NCI-H460 (cell line): ENCODE data around the gene ST3GAL3. TPM values are rescaled to one million over a fixed set of nuclear protein-coding genes. Genes with fewer than 3 reads are reported as not detected.

ENCODE experiments used
- DNase-seq: peaks from one replicate; pipeline ENCODE4 v3.0.0-alpha.2; 2016; ENCODE audit warnings: low read depth; ENCODE audit errors: extremely low read depth
- total RNA-seq: library from RNA; depleted of rRNA; stranded (reverse); fragments of >200 nt; shearing (Covaris generic); gene quantifications from 2 replicates; pipeline ENCODE4 v1.2.3, GENCODE V29; 2014

ST3GAL3 gene
- total RNA-seq, 1 experiment from 2014 or later: 12.6 TPM

DNA sequence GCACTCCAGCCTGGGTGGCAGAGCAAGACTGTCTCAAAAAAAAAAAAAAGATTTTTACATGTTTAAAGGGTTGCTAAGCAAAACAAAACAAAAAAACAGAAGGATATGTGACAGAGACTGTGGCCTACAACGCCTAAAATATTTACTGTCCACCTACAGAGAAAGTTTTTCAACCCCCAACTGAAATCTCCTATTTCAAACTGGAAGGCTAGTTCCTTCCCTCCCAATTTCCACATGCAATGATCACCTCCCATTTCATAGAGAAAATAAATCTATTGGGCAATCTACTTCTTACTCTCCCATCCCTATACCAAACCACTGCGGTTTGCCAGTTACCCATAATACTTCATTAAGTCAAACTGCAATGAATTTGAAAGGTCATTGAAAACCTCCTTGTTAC, 74.2 kb downstream of the ST3GAL3 start:
- no peak for DNase-seq

DNA sequence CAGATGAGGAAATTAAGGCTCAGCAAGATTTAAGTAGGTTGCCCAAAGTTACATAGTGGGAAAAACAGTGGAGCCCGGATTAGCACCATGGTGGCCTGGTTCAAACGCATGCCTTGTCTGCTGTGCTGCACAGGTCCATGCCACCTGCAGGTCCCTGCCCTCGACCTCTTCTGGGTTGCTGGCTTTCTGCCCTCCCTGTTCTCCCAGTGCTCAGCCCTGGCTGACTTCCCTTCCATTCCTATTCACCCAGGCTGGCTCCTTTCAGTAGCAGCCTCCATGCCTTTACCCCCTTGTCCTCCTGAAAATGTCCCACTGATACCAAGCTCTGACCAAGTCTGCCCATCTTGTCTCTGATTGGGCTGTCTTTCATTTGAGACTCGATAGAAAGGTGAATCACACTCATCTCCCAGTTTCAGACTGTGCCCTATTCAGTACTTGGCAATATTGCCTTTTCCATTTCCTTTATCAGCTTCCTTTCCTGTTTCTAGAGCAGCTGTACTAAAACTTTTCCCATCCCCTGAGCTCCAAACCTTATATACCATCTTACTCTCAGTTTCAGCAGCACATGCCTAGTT, 75.8 kb downstream of the ST3GAL3 start:
- no peak for DNase-seq

DNA sequence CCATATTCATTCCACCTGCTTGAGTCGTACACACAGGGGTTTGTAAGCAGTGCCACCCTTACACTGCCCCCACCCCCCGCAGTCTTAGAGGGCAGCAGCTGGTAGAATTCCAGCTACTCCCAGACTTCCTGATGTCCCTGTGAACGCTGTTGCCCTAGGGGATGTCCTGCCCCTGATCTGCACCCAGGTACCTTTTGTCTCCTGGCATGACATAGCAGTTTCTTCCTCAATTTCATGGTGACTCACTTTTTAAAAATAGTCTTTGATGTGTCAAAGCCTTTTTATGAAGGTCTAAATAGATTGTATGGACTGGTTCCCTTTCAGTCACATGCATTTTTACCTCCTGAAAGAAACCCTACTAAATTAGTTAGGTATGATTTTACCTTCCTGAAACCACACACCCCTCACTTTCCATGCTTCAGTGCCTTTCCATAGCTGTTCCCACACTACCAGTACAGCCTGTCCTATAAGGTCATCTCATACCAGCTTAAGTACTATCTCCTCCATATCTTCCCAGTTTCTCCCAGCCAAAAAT, 76.4 kb downstream of the ST3GAL3 start:
- no peak for DNase-seq

DNA sequence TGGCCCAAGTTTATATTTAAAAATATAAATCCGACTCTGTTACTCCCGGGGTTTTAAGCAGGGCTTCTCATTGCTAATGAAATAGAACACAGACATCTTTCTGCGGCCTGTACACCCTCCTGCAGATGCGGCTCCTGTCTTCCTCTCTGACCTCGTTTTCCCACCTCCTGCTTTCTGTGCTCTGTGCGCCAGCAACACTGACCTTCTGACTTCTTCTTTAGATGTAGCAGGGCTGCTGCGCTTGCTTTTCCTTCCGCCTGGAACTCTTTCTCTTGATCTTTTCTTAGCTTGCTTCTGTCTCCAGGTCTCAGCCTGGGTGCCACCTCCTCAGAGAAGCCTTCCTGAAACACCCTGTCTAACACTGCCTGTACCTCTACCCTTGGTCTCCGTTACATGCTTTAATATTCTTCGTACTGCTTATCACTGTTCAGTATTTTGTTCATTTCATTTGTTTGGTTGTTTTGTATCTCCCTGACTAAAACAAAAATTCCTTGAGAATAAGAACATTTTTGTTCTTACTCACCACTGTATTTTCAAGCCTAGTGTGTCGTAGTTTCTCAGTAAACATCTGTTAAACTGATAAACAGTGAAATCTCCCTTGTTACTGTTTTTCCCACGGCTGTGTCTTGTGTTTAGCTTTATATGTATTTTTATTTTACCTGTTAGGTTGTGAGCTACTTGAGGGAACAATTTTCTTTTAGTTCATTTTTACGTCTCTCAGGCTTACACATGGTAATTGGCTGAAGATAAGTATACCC, 79.0 kb downstream of the ST3GAL3 start:
- no peak for DNase-seq

DNA sequence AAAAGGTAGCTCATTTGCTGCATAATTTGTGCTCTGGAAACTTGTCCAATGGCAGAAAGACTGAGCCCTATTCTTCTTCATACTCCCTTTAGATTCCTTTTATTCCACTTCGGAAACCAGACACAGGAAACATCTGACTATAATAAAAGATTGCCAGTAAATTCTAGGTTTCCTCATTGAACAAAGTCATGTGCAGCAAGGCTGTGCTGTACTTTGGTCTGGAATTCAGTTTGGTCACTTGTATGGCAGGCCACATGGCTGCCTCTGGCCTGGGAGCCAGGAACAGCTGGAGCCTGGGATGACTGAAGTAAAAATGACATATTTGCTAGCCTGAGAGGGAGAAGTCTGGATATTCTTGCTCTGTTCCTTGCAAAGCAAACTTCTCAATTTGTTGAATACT, 79.6 kb downstream of the ST3GAL3 start:
- no peak for DNase-seq

DNA sequence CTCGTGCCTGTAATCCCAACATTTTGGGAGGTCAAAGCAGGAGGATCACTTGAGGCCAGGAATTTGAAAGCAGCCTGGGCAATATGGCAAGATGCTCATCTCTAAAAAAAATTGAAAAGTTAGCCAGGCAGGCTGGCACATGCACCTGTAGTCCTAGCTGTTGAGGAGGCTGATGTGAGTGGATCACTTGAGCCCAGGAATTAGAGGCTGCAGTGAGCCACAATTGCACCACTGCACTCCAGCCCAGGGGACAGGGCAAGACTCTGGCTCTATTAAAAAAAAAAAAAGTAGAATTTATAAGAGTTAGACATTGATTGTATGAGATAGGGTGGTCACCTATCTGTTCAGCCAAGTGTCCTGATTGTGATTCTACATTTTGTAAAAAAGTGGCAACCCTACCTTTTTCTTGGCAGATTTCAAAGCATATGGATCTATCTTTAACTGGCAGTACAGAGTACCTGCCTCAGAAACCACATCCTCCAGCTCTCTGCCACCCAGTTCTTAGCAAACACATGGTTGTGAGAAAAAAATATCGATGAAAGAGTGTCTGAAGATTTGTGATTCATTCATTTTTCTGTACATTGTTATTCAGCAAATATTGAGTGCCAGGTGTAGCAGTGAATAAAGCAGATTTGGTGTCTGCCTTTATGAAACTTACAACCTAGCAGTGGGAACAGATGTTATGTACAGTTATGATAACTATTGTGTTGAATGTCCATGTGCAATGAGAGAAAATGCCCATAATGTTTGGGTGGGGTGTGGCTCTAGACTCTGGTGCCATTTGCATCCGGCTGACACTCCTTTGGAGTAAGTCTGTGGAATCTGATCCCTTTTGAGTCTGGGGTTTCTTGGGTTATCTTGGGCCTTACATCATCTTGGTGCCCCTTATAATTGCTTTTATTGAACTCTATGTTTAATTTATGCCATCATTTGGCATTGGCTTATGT, 82.5 kb downstream of the ST3GAL3 start:
- DNase-seq: no peak

DNA sequence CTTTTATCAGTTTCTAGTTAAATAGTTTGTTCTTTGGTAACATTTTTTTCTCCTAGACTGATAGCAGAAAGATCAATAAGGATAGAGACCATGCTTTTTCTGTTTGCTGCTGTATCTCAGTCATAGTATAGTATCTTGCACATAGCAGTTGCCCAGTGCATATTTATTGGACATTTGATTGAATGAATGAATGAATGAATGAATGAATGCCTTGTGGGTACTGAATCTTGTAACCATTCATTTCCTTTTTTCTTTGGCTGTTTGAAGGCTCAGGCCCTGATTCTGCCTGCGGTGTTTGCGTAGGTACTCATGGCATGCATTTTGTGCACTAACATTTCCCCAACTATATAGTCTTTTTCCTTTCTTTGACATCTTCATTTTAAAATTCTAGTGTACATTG, 83.9 kb downstream of the ST3GAL3 start:
- no peak for DNase-seq

DNA sequence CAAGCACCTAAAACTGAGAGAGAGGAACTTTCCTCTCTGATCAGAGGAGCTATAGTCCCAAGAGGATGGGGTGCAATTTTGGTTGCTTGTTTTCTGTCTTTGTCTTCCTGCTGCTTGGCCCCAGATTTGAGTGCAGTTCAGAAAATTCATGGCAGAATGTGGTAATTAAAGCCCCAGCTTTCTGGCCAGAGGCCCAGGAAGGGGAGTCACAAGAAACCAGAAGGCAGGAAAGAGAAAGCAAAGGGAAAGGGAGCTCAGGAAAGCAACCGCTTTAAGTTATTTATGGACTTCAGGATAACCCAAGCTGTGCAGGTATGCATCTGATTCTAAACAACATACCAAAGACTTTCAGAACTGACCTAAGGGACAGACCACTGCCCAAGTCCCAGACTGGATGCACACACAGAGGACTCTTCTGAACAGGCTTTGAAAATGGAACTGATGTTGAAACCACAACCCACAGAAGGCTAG, 88.8 kb downstream of the ST3GAL3 start:
- no peak for DNase-seq

DNA sequence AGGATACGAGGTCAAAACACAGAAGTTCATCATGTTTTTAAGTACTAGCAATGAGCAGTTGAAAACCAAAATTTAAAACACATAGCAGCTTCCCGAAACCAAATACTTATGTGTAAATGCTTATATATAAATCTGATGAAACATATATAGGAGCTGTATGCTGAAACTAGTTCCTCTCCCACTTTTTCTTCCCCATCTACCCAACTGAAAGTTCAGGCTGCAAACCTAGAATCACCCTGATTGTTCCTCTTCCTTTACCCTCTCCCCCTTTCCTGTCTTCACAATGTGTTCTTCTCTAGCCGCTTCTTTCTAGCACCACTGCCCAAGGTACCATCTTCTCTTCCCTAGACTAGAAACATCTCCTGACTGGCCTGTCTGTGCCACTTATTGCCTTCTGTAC, 90.6 kb downstream of the ST3GAL3 start:
- DNase-seq: no peak

DNA sequence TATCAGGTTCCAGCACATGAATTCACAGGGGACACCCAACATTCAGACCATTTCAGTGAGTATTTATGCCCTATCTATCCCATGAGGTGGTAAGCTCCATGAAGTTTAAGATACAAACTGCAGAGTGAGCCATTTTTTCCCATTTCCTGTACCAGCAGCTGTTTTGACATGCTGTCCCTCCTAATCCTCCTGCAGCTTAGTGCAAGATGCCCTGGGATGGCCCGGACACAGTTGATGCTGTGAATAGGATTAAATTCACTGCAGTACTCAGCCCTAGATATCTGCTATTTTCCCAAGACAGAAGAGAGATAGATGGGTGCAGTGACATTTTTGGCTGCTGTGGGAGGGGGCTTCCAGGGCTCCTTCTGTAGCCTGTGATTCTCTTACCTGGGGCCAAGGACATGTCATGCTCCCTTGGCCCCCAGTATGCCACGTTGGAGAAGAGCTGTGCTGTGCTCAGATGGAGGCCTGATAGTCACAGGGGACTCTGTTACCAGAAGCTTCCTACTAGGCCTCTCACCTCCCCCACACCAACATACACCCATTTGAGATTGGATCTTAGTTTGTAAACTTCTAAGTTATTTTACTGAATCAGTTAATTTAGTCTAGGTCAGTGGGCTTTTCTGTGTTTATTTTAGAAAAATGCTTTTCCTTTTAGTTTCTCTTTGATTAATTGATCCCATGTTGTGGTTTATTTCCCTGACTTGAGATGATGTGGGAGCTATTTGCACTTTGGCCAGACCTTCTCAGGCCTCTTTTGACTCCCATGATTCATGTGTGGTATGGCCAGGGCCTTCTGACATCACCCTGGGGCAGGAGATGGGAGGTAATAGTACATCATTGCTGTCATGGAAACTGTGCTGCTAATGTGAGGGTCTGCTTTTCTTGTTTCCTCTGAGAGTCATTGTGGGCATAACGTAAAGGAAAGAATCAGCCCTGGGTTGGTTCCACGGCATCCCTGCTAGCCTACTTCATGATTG, 92.6 kb downstream of the ST3GAL3 start:
- DNase-seq: no peak

DNA sequence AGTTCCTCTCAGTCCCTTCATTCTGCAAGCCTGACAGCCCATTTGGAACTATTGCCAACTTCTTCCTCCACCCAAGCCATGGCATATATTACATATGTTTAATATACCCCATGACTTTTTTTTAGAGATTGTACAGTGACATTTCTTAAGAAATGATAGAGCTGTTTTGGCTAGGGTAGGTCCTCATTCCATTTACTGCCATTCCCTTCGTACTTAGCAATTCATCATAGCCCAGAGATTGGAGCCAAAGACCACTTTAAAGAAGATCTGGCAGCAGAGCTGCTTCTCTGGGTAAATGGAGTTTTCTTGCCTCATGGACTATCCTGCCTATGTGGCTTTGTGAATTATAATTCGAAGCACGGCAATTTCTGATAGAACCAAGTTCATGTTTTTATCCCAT, 93.4 kb downstream of the ST3GAL3 start:
- no peak for DNase-seq

DNA sequence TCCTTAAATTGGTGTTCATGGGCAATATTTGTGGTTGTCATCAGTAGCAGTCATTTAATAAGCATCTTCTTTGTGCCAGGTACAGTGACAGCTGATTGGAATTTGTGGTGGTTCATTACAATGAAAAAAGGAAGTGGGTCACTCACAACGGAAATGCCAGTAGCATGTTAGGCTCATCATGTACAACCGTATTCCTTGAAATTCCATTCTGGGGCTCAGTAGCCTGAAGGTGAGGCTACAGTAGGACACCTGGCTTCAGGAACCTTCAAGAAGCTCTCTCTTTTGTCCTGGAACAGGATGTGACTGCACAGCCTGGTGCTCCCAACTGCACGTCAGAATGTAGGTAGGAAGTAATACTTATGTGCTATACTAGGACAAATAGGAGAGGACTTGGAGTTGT, 93.9 kb downstream of the ST3GAL3 start:
- DNase-seq: no peak

DNA sequence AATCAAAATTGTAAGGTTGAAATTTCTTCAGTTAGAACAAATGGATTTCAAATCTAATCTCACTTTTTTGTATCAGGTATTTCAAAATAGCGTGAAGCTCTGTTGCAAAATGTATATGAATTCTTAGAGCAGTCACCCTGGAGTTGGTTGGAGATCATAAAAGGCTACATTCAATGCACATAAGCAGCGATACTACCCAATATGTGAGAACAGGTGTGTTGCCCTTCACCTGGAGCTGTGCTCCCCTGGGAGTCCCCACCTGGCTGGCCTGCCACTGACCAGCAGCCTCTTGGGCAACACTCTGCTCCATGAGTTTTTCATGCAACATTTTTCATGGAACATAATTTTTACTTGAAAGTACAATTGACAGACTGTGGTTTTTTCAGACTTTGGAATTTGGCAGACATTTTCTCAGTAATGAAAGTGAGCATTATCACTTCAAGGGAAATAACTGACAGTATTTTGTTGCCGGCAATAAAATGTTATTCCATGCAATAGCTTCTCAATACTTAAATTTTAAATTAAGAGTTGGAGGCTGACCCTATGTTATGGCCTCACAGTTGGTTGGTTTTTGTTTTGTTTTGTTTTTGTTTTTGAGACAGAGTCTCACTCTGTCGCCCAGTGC, 95.1 kb downstream of the ST3GAL3 start:
- no peak for DNase-seq

DNA sequence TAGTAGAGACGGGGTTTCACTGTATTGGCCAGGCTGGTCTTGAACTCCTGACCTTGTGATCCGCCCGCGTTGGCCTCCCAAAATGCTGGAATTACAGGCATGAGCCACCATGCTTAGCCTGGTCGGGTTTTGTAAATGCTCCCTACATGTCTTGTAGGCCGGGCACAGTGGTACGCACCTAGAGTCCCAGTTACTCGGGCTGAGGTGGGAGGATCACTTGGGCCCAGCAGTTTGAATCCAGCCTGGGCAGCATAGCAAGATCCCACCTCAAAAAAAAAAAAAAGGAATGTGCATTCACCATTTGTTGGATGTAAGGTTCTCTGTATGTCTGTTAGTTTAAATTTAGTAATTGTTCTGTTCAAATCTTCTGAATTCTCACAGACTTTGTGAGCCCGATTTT, 95.8 kb downstream of the ST3GAL3 start:
- no peak for DNase-seq

DNA sequence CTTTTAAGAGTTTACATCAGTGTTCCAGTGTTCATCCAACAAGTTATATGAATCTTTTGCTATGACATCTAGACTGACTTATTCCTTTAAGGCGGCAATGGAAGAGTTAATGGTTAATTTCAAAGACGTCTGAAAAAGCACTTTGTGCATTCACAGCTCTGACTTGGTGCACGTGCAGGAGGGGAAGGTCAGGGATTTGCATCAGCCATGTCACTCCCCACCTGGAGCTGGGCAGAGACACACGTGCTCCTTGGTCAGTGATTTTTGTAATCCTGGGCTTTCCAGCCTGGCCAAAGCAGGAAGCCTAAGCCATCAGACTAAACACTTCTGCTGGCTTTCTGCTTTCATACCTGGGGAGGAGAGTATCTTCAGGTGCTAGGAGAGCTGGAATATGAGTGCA, 96.3 kb downstream of the ST3GAL3 start:
- no peak for DNase-seq

DNA sequence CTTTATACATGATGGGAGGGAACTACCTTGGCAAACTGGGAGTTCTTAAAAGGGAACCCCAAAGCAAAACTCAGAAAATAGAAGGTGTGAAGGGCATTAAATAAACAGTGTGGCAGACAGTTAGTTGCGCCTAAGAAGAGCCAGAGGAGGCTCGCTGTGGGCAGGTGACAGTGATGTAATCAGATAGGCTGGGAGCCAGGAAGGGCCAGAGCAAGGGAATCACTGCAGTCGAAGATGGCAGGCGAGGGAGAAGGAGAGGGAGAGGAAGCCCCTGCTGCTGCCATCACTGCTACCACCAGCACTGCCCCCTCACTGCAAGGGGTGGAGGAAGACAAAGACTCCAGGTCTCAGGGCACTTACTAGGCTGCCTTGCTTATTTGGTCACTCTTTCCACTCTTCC, 97.2 kb downstream of the ST3GAL3 start:
- no peak for DNase-seq

DNA sequence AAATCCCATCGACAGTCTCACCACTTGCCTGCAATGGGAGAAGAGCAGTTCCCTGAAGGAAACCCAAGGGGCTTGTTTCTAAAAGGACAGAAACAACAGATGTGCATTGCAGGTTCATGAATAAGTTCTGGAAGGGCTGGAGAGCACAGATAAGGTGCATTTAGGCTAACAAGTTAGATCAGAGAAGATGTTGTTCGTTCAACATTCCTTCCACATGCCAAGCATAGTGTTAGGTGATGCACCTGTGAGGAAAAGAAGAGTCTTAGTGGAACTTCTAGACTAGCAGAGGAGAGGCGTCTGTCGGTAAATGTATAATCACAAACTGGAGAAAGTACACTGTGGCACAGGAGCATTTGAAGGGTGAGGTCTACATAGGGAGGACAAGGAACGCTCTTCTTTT, 98.0 kb downstream of the ST3GAL3 start:
- DNase-seq: no peak

DNA sequence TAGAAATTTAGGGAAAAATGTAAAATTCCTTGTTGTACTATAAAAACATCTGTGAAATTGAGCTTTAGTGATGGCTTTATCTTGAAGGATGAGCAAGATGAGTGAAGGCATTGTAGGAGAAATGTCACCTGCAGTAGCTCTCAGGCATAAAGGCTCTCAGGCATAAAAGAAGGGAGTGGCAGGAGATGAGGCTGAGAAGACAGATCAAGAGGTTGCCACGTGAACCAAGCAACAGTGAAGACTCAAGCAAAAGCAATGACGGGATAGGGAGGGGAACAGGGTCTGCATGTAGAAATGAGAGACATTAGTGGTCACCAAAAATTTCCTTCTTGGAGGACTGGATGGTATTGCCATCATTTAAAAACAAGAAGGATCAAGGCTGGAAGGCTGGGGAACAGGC, 98.8 kb downstream of the ST3GAL3 start:
- no peak for DNase-seq

DNA sequence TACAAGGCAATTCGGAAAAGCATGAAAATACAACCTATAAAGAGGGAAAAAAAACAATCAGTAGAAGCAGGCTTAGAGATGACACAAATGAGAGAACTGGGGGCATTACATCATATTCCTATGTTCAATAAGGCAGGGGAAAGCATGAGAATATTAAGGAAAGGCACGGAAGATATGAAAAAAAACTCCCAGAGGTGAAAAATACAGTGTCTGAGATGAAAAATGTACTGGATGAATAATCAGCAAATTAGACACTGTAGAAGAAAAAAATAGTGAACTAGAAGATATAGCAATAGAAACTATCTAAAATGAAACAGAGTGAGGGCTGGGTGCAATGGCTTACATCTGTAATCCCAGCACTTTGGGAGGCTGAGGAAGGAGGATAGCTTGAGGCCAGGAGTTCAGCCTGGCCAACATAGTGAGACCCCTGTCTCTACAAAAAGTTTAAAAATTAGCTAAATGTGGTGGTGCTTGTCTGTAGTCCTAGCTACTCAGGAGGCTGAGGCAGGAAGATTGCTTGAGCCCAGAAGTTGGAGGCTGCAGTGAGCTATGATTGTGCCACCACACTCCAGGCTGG, 101.8 kb downstream of the ST3GAL3 start:
- no peak for DNase-seq
